Measurements from ENCODE around the gene ZSCAN30. TPM values are rescaled to one million over a fixed set of nuclear protein-coding genes. Genes with fewer than 3 reads are reported as not detected.

The ZSCAN30 gene
- total and polyA plus RNA-seq, 9 of the 15 experiments (the other 6 are each of a cell fraction or from before 2014, with no cell fraction given), result 4.6 to 13.6 (median 10.8) TPM

- no peaks in the 10 kb centered on the region for H3K4me1 ChIP-seq (replicated peaks in 1 of 2; ENCODE audit: control insufficient read depth in 2 of 2, insufficient read depth in 2 of 2, low read length in 2 of 2)
- intact Hi-C loops (cut with micrococcal nuclease) (no loop called here), in situ Hi-C loops (cut with MboI) (no loop called here)
- no peaks in the 10 kb centered on the region for H3K27me3 ChIP-seq (ENCODE audit: control insufficient read depth in 2 of 2, insufficient read depth in 2 of 2, low read length in 2 of 2)
- CTCF ChIA-PET (ENCODE audit: low intra/inter-chr PET ratio), result no interaction called here
- no peak for ATAC-seq
- no peaks in the 10 kb centered on the region for H3K9me3 ChIP-seq (replicated peaks; ENCODE audit: control insufficient read depth, insufficient read depth, low read depth, low read length)
- no peaks in the 10 kb centered on the region for H4K20me1 ChIP-seq (replicated peaks; ENCODE audit: control insufficient read depth, insufficient read depth, low read length)
- H3K79me2 ChIP-seq (ENCODE audit: control insufficient read depth, insufficient read depth, low read length), result no peaks in the 10 kb centered on the region
- no peak for TF ChIP-seq MAFG (tag; conservative IDR thresholded peaks at IDR 0.05)
- no peak for TF ChIP-seq THAP7 (CRISPR knock-in tag; IDR thresholded peaks at IDR 0.05)
- no peak for TF ChIP-seq ZBTB49 (CRISPR knock-in tag; IDR thresholded peaks at IDR 0.05; ENCODE audit: borderline replicate concordance)
- no peak for TF ChIP-seq ETS2 (tag; IDR thresholded peaks at IDR 0.05; ENCODE audit: borderline replicate concordance, poor library complexity, severe bottlenecking)
- no peak for DNase-seq (ENCODE audit: extremely low read depth in 1 of 4, low spot score in 3 of 4)
- H3K9me1 ChIP-seq (ENCODE audit: control insufficient read depth, insufficient read depth, low read length), result no peaks in the 10 kb centered on the region
- no peak overlapping the region for H2AFZ ChIP-seq (ENCODE audit: low read depth, low read length)
- H3K27ac ChIP-seq (ENCODE audit: extremely low read depth, low read depth, low read length), result no peak overlapping the region
- POLR2A ChIA-PET, result interaction anchor here (3.1 kb wide), 1 partner anchor 12 kb away, joined by 11 read pairs; the partner anchor contains the start of gene ZSCAN30
- no peak overlapping the region for H3K4me2 ChIP-seq (ENCODE audit: insufficient read depth, low read length)
- H3K4me3 ChIP-seq, result no peak overlapping the region
- no peaks in the 10 kb centered on the region for H3K36me3 ChIP-seq (ENCODE audit: control insufficient read depth, insufficient read depth, low read length)
- no peak overlapping the region for H3K9ac ChIP-seq (ENCODE audit: insufficient read depth in 1 of 2, low read depth in 2 of 2, low read length in 2 of 2)
- no TSS peak for BruUV-seq (replicated peaks)
- FAIRE-seq, result no peak
Observed at GRCh38 chr18:35277633-35278032, 12.4 kb downstream of the ZSCAN30 start.

Data from K562 (cell line).